Ectodermal cell (in vitro differentiated cells): ENCODE data around the gene SYNJ2.

ENCODE experiments used
- H3K27ac ChIP-seq: 2 replicates; pipeline ENCODE4 v1.7.0; 2013; ENCODE audit warnings: mild to moderate bottlenecking, low read depth, low read length; ENCODE audit not compliant: insufficient read depth, poor library complexity, severe bottlenecking
- H3K27me3 ChIP-seq: 2 replicates; pipeline ENCODE4 v1.7.0; 2013; ENCODE audit warnings: mild to moderate bottlenecking, low read length; ENCODE audit not compliant: insufficient read depth, control insufficient read depth, poor library complexity, severe bottlenecking
- H3K36me3 ChIP-seq: one replicate; pipeline ENCODE4 v1.7.0; 2013; ENCODE audit warnings: low read length; ENCODE audit not compliant: control insufficient read depth, insufficient read depth
- H3K4me1 ChIP-seq: one replicate; pipeline ENCODE4 v1.7.0; 2013; ENCODE audit warnings: low read length; ENCODE audit not compliant: control insufficient read depth, insufficient read depth
- H3K4me3 ChIP-seq: 2 replicates; pipeline ENCODE4 v1.7.0; 2013; ENCODE audit warnings: low read depth, low read length, control low read depth; ENCODE audit not compliant: insufficient read depth
- H3K9me3 ChIP-seq: 2 replicates; pipeline ENCODE4 v1.7.0; 2013; ENCODE audit warnings: mild to moderate bottlenecking, low read length, moderate library complexity; ENCODE audit not compliant: control insufficient read depth
- WGBS, 2 experiments: methylation state at CpG; one replicate each; pipeline ENCODE4 v1.1.7; 2013; ENCODE audit warnings: missing lambda C conversion rate in 2 of 2; 5-methylcytosine and 5-hydroxymethylcytosine counted together

The SYNJ2 gene

GRCh38 chr6:158014505-158015187 lies 33.0 kb downstream of the SYNJ2 start:
- no peaks in the 10 kb centered on the region for H3K36me3 ChIP-seq
- H3K4me3 ChIP-seq, result no peak overlapping the region
- no peaks in the 10 kb centered on the region for H3K27me3 ChIP-seq
- 94 to 95% methylated on average over 6 of the region's 6 CpGs for WGBS, 2 experiments
- no peaks in the 10 kb centered on the region for H3K9me3 ChIP-seq
- no peak overlapping the region for H3K27ac ChIP-seq
- peaks cover 11% of the 10 kb centered on the region for H3K4me1 ChIP-seq

- Histone ChIP-seq H3K4me1 (peaks cover 11% of the 10 kb centered on the region), H3K4me3 (no peak overlapping the region), H3K9me3 (no peaks in the 10 kb centered on the region), H3K27ac (no peak overlapping the region), H3K27me3 (no peaks in the 10 kb centered on the region), H3K36me3 (no peaks in the 10 kb centered on the region)
- WGBS, 2 experiments, result 80 to 83% methylated on average over 2 of the region's 2 CpGs
Observed at GRCh38 chr6:158015188-158015506, 33.5 kb downstream of the SYNJ2 start.

GRCh38 chr6:158016571-158017383 lies 35.1 kb downstream of the SYNJ2 start:
- Histone ChIP-seq H3K4me3 (no peak overlapping the region), H3K36me3 (no peaks in the 10 kb centered on the region), H3K27me3 (no peaks in the 10 kb centered on the region), H3K27ac (no peak overlapping the region), H3K4me1 (peaks cover 11% of the 10 kb centered on the region), H3K9me3 (no peaks in the 10 kb centered on the region)
- 78 to 81% methylated on average over 20 of the region's 20 CpGs for WGBS, 2 experiments

DNA sequence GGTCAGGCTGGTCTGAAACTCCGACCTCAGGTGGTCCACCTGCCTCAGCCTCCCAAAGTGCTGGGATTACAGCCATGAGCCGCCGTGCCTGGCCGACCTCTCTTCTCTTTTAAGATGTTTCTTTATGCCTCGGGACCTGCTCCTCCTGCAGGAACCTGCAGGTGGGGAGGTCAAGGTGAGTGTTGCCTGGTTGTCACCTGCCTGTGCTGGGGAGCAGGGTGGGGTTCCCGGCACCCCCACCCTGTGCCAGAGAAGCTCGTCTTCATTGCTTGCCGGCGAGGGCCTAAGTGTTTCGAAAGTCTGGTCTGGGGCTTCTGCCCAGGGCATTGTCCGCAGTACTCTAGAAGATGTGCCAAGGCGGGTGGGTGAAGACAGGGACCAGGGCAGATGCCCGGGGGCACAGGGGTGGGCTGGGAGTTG lies 36.0 kb downstream of the SYNJ2 start:
- Histone ChIP-seq H3K27ac (no peak overlapping the region), H3K27me3 (no peaks in the 10 kb centered on the region), H3K4me1 (peaks cover 11% of the 10 kb centered on the region), H3K4me3 (no peak overlapping the region), H3K36me3 (no peaks in the 10 kb centered on the region), H3K9me3 (no peaks in the 10 kb centered on the region)
- 92 to 96% methylated on average over 12 of the region's 13 CpGs for WGBS, 2 experiments

- WGBS, 2 experiments, result 88 to 90% methylated on average over 19 of the region's 19 CpGs
- Histone ChIP-seq H3K4me1 (peaks cover 11% of the 10 kb centered on the region), H3K36me3 (no peaks in the 10 kb centered on the region), H3K27ac (no peak overlapping the region), H3K27me3 (no peaks in the 10 kb centered on the region), H3K9me3 (no peaks in the 10 kb centered on the region), H3K4me3 (no peak overlapping the region)
Observed at GRCh38 chr6:158018041-158018771, 36.5 kb downstream of the SYNJ2 start.

DNA sequence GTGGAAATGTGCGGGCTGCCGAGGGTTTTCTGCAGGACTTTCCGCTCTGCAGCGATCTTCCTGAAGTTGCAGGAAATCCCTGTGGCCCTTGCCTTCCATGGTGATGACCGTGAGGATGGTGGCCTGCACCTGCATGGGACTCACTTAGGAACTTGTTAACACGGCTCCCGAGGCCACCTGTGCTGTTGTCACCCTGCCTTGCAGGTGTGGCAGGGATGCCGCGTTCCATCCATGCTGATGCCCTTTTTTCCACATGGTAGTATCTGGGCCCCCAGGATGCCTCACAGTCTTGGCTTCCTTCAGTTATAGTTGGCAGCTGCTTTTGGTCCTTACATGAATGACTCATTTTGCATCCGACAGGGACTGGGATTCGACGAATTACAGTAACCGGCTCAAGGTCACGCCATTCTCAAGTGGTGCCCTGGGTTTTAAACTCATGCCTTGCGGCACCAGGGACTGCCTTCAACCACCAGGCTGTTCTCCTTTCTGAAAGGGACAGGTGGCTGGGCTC lies 37.2 kb downstream of the SYNJ2 start:
- WGBS, 2 experiments, result 96% methylated on average over 15 of the region's 15 CpGs
- H3K36me3 ChIP-seq, result no peaks in the 10 kb centered on the region
- H3K4me3 ChIP-seq, result no peak overlapping the region
- no peaks in the 10 kb centered on the region for H3K27me3 ChIP-seq
- no peak overlapping the region for H3K27ac ChIP-seq
- no peaks in the 10 kb centered on the region for H3K9me3 ChIP-seq
- peaks cover 11% of the 10 kb centered on the region for H3K4me1 ChIP-seq

GRCh38 chr6:158019416-158019815 lies 37.8 kb downstream of the SYNJ2 start:
- WGBS, 2 experiments, result 95 to 97% methylated on average over 8 of the region's 8 CpGs
- Histone ChIP-seq H3K4me3 (no peak overlapping the region), H3K9me3 (no peaks in the 10 kb centered on the region), H3K27ac (no peak overlapping the region), H3K36me3 (no peaks in the 10 kb centered on the region), H3K27me3 (no peaks in the 10 kb centered on the region), H3K4me1 (peaks cover 11% of the 10 kb centered on the region)

DNA sequence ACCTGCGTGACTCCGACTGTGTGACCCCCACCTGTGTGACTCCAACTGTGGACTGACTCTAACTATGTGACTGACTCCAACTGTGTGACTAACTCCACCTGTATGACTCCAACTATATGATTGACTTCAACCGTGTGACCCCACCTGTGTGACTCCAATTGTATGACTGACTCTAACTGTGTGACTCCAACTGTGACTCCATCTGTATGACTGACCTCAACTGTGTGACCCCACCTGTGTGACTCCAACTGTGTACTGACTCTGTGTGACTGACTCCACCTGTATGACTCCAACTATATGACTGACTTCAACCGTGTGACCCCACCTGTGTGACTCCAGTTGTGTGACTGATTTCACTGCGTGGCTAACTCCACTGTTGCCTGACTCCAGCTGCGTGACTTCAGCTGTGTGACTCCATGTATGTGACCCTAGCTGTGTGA lies 38.6 kb downstream of the SYNJ2 start:
- WGBS, 2 experiments, result 82% methylated on average over 6 of the region's 6 CpGs
- peaks cover 11% of the 10 kb centered on the region for H3K4me1 ChIP-seq
- H3K4me3 ChIP-seq, result no peak overlapping the region
- H3K9me3 ChIP-seq, result no peaks in the 10 kb centered on the region
- no peak overlapping the region for H3K27ac ChIP-seq
- H3K36me3 ChIP-seq, result no peaks in the 10 kb centered on the region
- no peaks in the 10 kb centered on the region for H3K27me3 ChIP-seq

DNA sequence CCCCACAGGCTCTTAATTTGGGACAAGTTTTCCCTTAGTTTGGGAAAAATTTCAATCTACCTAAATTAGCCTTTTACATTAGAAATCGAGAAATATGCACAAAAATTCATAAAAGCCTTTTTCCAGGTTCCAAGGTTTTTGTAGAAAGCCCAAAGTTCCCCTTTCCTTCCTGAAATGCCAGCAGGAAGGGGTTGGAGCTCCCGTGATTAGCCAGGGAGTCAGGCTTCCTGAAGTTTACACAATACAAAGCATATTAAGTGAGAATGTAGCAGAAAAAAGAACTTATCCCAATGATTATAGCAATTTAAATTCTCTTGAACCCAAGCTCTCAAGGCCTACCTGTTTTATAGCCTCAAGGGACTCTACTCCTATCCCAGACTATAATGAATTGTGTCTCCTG lies 39.1 kb downstream of the SYNJ2 start:
- 76 to 91% methylated on average over 1 to 2 of the region's 2 CpGs for WGBS, 2 experiments
- Histone ChIP-seq H3K4me3 (no peak overlapping the region), H3K27me3 (no peaks in the 10 kb centered on the region), H3K9me3 (no peaks in the 10 kb centered on the region), H3K27ac (no peak overlapping the region), H3K36me3 (no peaks in the 10 kb centered on the region), H3K4me1 (peaks cover 11% of the 10 kb centered on the region)

GRCh38 chr6:158021376-158021775 lies 39.7 kb downstream of the SYNJ2 start:
- Histone ChIP-seq H3K36me3 (no peaks in the 10 kb centered on the region), H3K9me3 (no peaks in the 10 kb centered on the region), H3K4me3 (no peak overlapping the region), H3K4me1 (peaks cover 9% of the 10 kb centered on the region), H3K27me3 (no peaks in the 10 kb centered on the region), H3K27ac (no peak overlapping the region)
- 86 to 89% methylated on average over 4 of the region's 4 CpGs for WGBS, 2 experiments
